T-helper 2 cell (primary cell): Measurements from ENCODE around the gene TBC1D10A.

Experiments used
- DNase-seq, 5 experiments: peaks; one replicate each; pipeline versions ENCODE4 v3.0.0 to v3.0.0-alpha.2; 2012 to 2022

The TBC1D10A gene

GRCh38 chr22:30285176-30285845 lies 41.4 kb downstream of the TBC1D10A start:
- no peak for DNase-seq

- DNase-seq: no peak
These were observed 42.1 kb downstream of the TBC1D10A start for GRCh38 chr22:30284666-30285065.

- no peak for DNase-seq
These were observed 42.6 kb downstream of the TBC1D10A start for GRCh38 chr22:30284172-30284571.

GRCh38 chr22:30283342-30283741 lies 43.4 kb downstream of the TBC1D10A start:
- DNase-seq: no peak

DNA sequence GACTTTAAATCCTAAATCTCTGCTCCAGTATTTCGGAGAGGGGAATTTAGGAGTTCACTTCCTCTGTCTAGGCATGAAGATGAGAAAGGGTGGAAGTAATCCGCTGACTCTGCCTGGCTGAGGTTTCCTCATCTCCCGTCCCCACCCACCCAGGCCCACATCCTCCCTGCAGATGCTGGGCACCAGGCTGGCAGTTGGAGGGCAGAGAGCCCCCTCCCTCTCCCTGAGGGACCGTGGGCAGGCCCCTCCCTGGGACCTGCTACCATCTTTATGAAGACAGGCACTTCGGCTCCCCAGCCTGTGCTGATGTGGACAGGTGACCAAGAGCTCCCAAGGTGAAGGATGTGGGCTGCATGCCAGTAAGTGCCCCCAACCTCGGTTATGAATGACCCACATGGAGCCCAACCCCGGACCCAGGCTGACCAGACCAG lies 44.1 kb downstream of the TBC1D10A start:
- peak in 1 of 5 experiments; percentile 65 for DNase-seq

- DNase-seq: no peak
These were observed 46.2 kb downstream of the TBC1D10A start for GRCh38 chr22:30280505-30280904.

DNA sequence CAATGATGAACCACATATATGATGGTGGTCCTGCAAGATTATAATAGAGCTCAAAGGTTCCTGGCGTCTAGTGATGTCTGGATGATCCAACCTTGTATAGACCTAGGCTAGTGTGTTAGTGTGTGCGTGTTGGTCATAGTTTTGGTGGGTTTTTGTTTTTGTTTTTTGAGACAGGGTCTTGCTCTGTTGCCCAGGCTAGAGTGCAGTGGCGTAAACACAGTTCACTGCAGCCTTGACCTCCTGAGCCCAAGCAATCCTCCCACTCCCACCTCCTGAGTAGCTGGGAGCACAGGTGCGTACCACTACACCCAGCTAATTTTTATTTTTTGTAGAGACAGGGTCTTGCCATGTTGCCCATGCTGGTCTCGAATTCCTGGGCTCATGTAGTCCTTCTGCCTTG lies 46.8 kb downstream of the TBC1D10A start:
- DNase-seq: no peak

- no peak for DNase-seq
These were observed 47.5 kb downstream of the TBC1D10A start for GRCh38 chr22:30279046-30279788.

- no peak for DNase-seq
These were observed 49.0 kb downstream of the TBC1D10A start for GRCh38 chr22:30277547-30278344.

DNA sequence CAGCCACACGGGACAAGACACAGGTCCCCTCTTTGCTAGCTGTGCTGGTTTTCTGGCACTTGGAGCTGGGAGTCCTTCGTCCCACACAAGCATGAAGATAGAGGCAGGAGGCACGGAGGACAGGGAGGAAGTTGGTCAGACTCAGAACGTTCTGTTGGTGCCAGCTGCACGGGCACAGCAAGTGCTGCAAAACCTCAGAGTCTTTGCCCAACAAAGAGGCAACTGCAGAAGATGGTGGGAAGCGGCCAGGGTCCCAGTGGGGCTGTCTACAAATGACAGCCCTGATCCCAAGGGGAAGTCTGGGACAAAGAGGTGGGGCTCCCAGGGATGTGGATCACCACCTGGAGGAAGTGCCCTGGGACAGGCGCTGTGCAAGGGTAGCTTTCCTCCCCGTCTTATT lies 50.7 kb downstream of the TBC1D10A start:
- DNase-seq: peak in 1 of 5 experiments; percentile 61

- peak in 1 of 5 experiments; percentile 52 for DNase-seq
These were observed 51.1 kb downstream of the TBC1D10A start for GRCh38 chr22:30275625-30276024.

GRCh38 chr22:30274437-30274812 lies 52.3 kb downstream of the TBC1D10A start:
- DNase-seq: no peak

DNA sequence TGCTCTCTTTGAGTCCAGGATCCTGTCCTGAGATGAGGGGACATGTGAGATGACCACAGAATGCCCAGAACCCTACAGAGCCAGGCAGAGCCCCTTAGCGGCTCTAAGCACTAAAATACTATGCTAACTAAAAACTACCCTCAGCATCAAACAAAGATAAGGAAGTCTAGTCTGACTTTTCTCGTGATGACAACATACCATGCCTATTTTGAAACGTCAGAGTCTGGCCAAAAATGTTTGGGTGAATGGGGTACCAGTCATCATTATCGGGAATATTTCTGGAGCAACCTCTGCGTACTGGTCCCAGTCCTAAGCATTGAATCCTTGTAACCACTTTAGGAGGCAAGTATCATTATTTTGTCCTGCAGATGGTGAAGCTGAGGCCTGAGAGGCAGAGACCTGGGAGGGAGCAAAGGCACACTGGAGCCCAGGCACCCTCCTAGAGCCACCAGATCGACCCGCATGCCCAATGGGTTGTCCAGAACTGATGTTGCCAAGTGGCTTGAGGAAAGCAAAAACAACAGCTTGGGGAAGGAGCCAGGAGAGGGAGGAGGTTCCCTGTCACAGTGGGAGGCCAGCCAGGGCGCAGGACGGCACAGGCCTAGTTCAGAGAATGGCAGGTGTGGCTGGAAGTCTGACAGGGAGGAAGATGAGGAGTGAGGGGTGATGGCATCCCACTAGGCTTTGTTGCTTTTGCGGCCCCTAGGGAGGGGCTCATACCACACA lies 52.9 kb downstream of the TBC1D10A start:
- no peak for DNase-seq

- DNase-seq: no peak
These were observed 53.8 kb downstream of the TBC1D10A start for GRCh38 chr22:30272781-30273601.

DNA sequence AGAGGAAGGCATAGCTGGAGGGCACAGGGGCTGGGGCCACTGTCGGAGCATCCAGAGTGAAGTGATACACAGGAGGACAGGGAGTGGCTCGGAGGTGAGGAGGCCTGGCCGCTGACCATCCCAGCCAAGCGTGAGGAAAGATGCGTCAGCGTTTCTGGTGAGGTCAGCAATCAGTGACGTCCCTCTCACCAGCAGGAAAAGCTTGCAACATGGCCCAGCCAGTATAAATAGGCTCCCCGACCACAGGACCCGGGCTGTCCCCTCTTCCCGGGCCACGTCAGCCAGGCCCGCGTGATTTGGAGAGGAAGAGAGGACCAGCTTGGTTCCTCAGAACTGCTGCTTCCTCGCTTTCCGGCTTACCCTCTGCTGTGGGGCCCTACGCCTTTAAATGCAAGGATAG lies 55.9 kb downstream of the TBC1D10A start:
- DNase-seq: no peak

DNA sequence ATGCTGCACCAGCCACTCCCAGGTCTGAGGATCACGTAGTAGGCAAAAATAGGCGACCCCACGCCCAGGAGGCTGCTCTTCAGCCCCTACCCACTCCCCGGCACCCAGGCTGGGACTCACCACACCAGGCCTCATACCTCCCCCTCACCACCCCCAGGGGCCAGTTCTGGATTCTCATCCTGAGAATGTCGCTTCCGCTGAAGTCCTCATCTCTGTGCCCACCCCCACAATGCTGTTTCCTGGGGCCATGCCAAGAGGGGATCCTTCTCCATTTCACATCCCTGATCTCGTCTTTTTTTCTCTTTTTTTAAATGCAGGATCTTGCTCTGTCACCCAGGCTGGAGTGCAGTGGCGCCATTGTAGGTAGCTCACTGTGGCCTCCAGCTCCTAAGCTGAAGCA lies 58.4 kb downstream of the TBC1D10A start:
- DNase-seq: no peak

- DNase-seq: peak in 3 of 5 experiments; percentile 46 to 90 (median 49)
These were observed 59.1 kb downstream of the TBC1D10A start for GRCh38 chr22:30267382-30268302.

- peak; percentile 32 to 93 (median 51) for DNase-seq
These were observed 60.0 kb downstream of the TBC1D10A start, which contains the start of gene OSM for GRCh38 chr22:30266445-30267381. OSM (minus strand) TSS chr22:30266851; CDS start chr22:30266799, 52 bp downstream.

DNA sequence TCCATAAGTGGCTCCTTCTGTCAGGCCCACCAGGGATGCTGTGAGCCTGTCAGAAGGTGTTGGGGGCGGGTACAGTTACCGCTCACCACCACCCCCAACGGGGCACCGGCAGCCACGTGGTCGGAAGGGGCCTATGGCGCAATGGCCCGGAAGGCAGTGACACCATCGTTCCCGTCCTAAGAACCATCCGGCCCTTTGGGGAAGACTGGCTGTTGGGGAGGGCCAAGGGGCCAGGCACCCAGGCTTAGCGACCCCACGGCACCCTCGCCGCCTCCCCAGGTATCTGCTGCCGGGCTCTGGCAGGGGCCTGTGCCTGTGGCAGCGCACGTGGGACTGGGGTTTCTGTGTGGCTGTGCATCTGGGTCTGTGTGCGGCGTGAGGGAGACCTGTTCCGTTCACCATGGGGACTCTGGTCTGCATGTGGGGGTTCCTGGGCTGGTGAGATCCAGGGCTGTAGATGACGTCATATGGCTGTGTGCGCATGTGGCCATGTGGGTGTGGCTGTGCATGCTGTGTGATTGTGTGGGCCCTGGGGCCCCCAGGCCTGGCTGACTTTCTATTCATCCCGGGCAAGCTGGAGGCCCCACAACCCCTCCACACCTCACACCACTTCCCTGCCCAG lies 60.8 kb downstream of the TBC1D10A start:
- DNase-seq: peak; percentile 53 to 94 (median 78)
